NCI-H69 (cell line): ENCODE data around the gene PCSK6.

Experiments used
- DNase-seq: peaks from one replicate; lab custom pipeline; 2025; lab: John Stamatoyannopoulos, UW

Gene PCSK6

GRCh38 chr15:101522621-101523559, 33.4 kb upstream of the PCSK6 start:
- no peak for DNase-seq

- no peak for DNase-seq
Measured at GRCh38 chr15:101522091-101522490, 32.6 kb upstream of the PCSK6 start.

GRCh38 chr15:101521591-101521990, 32.1 kb upstream of the PCSK6 start:
- no peak for DNase-seq

- DNase-seq: no peak
Measured at GRCh38 chr15:101521069-101521468, 31.6 kb upstream of the PCSK6 start.

- DNase-seq: no peak
Measured at GRCh38 chr15:101520395-101520794, 30.9 kb upstream of the PCSK6 start.

GRCh38 chr15:101517504-101517903, 28.0 kb upstream of the PCSK6 start:
- DNase-seq: no peak

- DNase-seq: no peak
Measured at GRCh38 chr15:101514318-101514717, 24.8 kb upstream of the PCSK6 start.

GRCh38 chr15:101511717-101512116, 22.2 kb upstream of the PCSK6 start:
- no peak for DNase-seq

GRCh38 chr15:101510212-101511197, 21.0 kb upstream of the PCSK6 start:
- no peak for DNase-seq

- no peak for DNase-seq
Measured at GRCh38 chr15:101509279-101509678, 19.8 kb upstream of the PCSK6 start.

- DNase-seq: no peak
Measured at GRCh38 chr15:101506491-101506890, 17.0 kb upstream of the PCSK6 start.

- DNase-seq: no peak
Measured at GRCh38 chr15:101505610-101506337, 16.3 kb upstream of the PCSK6 start.

- DNase-seq: no peak
Measured at GRCh38 chr15:101504866-101505609, 15.5 kb upstream of the PCSK6 start.

GRCh38 chr15:101504373-101504772, 14.9 kb upstream of the PCSK6 start:
- no peak for DNase-seq

- DNase-seq: no peak
Measured at GRCh38 chr15:101503296-101503599, 13.7 kb upstream of the PCSK6 start.

GRCh38 chr15:101502572-101503295, 13.2 kb upstream of the PCSK6 start:
- DNase-seq: no peak

GRCh38 chr15:101501703-101502373, 12.3 kb upstream of the PCSK6 start:
- DNase-seq: no peak

GRCh38 chr15:101500865-101501551, 11.5 kb upstream of the PCSK6 start:
- DNase-seq: no peak

- peak; percentile 74 for DNase-seq
Measured at GRCh38 chr15:101499863-101500713, 10.6 kb upstream of the PCSK6 start.
